Breast epithelium (tissue), 4 donors: Measurements from ENCODE around the gene AATK. TPM values are rescaled to one million over a fixed set of nuclear protein-coding genes. Genes with fewer than 3 reads are reported as not detected.

Source experiments
- DNase-seq, 2 donors: peaks; one replicate each; pipeline ENCODE4 v3.0.0-alpha.2; 2019; ENCODE audit warnings: low spot score in 2 of 2
- H3K27ac ChIP-seq, 2 donors: fragments of 200-600 bp; sonication (generic) in 1 of 2; one replicate each; pipeline ENCODE4 v1.5.1; 2016 to 2019; ENCODE audit warnings: mild to moderate bottlenecking in 1 of 2
- H3K27me3 ChIP-seq, 2 donors: fragments of 200-600 bp; sonication (generic) in 1 of 2; one replicate each; pipeline versions ENCODE4 v1.5.1 to v1.6.0; 2017 to 2019; ENCODE audit warnings: control low read depth in 1 of 2, mild to moderate bottlenecking in 1 of 2
- H3K36me3 ChIP-seq: fragments of 200-600 bp; one replicate; pipeline ENCODE4 v1.5.1; 2019
- H3K4me1 ChIP-seq, 2 donors: fragments of 200-600 bp; sonication (generic); one replicate each; pipeline ENCODE4 v1.5.1; 2016 to 2019; ENCODE audit warnings: control low read depth in 1 of 2
- H3K4me3 ChIP-seq, 3 donors: fragments of 200-600 bp; sonication (generic); 1 replicate in 2 of 3; 2 replicates in 1 of 3; pipeline ENCODE4 v1.5.1; 2016 to 2019; ENCODE audit warnings: mild to moderate bottlenecking in 3 of 3, moderate library complexity in 2 of 3
- H3K9me3 ChIP-seq, 2 donors: fragments of 200-600 bp; sonication (generic) in 1 of 2; one replicate each; pipeline ENCODE4 v1.5.1; 2016 to 2019; ENCODE audit warnings: control low read depth in 1 of 2
- CTCF ChIP-seq, 3 donors: fragments of 450-650 bp; IDR thresholded peaks; one replicate each; pipeline ENCODE4 v1.5.1; 2016 to 2017; ENCODE audit warnings: antibody characterized with exemption in 3 of 3, mild to moderate bottlenecking in 3 of 3, moderate library complexity in 3 of 3
- POLR2A ChIP-seq: fragments of 450-650 bp; IDR thresholded peaks from one replicate; pipeline ENCODE4 v1.6.1; 2016; ENCODE audit warnings: antibody characterized with exemption, mild to moderate bottlenecking, moderate library complexity
- POLR2AphosphoS5 ChIP-seq, 3 donors: sonication (generic); formaldehyde crosslinking; IDR thresholded peaks; one replicate each; pipeline ENCODE4 v1.6.1; 2017; ENCODE audit warnings: antibody characterized with exemption in 3 of 3
- intact Hi-C: fragments of 100-400 bp; cut with DNase I; formaldehyde crosslinking; loops from one replicate; pipeline ENCODE4 v1.15.1; 2023; ENCODE audit warnings: low total_unique reads
- total RNA-seq, 3 donors: library from RNA; depleted of rRNA; stranded (reverse); fragments of >200 nt; gene quantifications; one replicate each; pipeline ENCODE4 v1.1.0, GENCODE V29; 2016

Gene AATK
- total RNA-seq, 3 donors from 2014 or later = under 0.01 to 0.98 (median 0.73) TPM

GRCh38 chr17:81123052-81124048 lies 42.7 kb downstream of the AATK start:
- TF ChIP-seq POLR2AphosphoS5 (IDR thresholded peaks at IDR 0.05) (no peak), CTCF (IDR thresholded peaks at IDR 0.05) (no peak), POLR2A (no peak)
- Histone ChIP-seq H3K36me3 (no peaks in the 10 kb centered on the region), H3K4me1 (peaks cover 0 to 4% of the 10 kb centered on the region in 2 donors), H3K9me3 (no peaks in the 10 kb centered on the region), H3K4me3 (no peak overlapping the region), H3K27ac (no peak overlapping the region), H3K27me3 (peaks cover 0 to 5% of the 10 kb centered on the region in 2 donors)
- DNase-seq = no peak
- intact Hi-C loops = no loop called here

- Histone ChIP-seq H3K36me3 (no peaks in the 10 kb centered on the region), H3K27ac (no peak overlapping the region), H3K4me3 (no peak overlapping the region), H3K27me3 (peaks cover 0 to 5% of the 10 kb centered on the region in 2 donors), H3K4me1 (peaks cover 0 to 4% of the 10 kb centered on the region in 2 donors), H3K9me3 (no peaks in the 10 kb centered on the region)
- intact Hi-C loops = no loop called here
- TF ChIP-seq POLR2A (no peak), POLR2AphosphoS5 (IDR thresholded peaks at IDR 0.05) (no peak), CTCF (IDR thresholded peaks at IDR 0.05) (no peak)
- DNase-seq = no peak
Observed at GRCh38 chr17:81121841-81122733, 43.9 kb downstream of the AATK start.

GRCh38 chr17:81120695-81121621 lies 45.1 kb downstream of the AATK start:
- peaks cover 0 to 5% of the 10 kb centered on the region in 2 donors for H3K27me3 ChIP-seq
- no peaks in the 10 kb centered on the region for H3K36me3 ChIP-seq
- intact Hi-C loops = no loop called here
- H3K9me3 ChIP-seq = no peaks in the 10 kb centered on the region
- DNase-seq = no peak
- H3K4me1 ChIP-seq = peaks cover 0 to 4% of the 10 kb centered on the region in 2 donors
- TF ChIP-seq CTCF (IDR thresholded peaks at IDR 0.05) (no peak), POLR2A (no peak)
- H3K4me3 ChIP-seq = peak overlapping the region in 1 of 3 donors; percentile 58
- H3K27ac ChIP-seq = peak overlapping the region in 1 of 2 donors; percentile 78

GRCh38 chr17:81120149-81120484 lies 45.9 kb downstream of the AATK start:
- TF ChIP-seq POLR2A (no peak), POLR2AphosphoS5 (IDR thresholded peaks at IDR 0.05) (no peak), CTCF (IDR thresholded peaks at IDR 0.05) (no peak)
- Histone ChIP-seq H3K4me1 (peaks cover 0 to 4% of the 10 kb centered on the region in 2 donors), H3K4me3 (peak overlapping the region in 2 of 3 donors; percentile 58 to 65), H3K27me3 (peaks cover 0 to 5% of the 10 kb centered on the region in 2 donors), H3K36me3 (no peaks in the 10 kb centered on the region), H3K9me3 (no peaks in the 10 kb centered on the region), H3K27ac (peak overlapping the region in 1 of 2 donors; percentile 78)
- peak in 1 of 2 donors; percentile 39 for DNase-seq
- intact Hi-C loops = no loop called here
